Measurements from ENCODE around the gene GLT8D2.
"Not testable (repeated sequence)": the region's sequence is repeated elsewhere in the genome, so short reads cannot be mapped to it uniquely, and the experiment has no call there.

GLT8D2 gene

GRCh38 chr12:104050436-104050835, 449 bp upstream of the GLT8D2 start:
- no peak for DNase-seq (ENCODE audit: low spot score)

DNA sequence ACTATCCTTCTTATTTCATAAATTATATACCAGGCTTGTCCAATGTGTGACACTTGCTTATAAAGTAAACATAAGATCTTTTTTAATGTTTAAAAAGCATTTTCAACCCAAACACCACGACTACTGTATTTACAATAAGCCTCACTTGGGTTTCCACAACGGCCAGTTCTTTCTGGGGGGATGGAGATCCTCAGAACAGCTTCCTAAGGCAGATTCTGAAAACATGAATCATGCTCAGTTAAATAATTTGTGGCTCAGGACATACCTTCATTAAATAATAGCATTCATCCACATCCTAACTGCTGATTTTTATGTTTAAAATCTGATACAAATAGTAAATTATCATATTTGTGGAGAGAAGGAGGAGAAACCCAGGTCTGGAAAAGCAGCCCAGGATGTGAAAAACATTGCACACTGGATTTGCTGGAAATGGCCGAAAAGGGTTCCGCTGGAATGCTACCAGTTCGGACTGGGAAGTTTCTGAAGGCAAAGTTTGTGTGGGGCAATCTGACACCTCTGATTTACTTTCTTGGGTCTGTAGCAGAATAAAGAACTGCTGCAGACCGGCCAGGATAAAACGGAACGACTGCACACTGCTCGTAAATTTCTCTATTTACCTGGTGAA, 597 bp downstream of the GLT8D2 start:
- DNase-seq (ENCODE audit: low spot score), result no peak

- no peak for DNase-seq (ENCODE audit: low spot score)
Observed at GRCh38 chr12:104048811-104049210, 1.2 kb downstream of the GLT8D2 start.

GRCh38 chr12:104048162-104048561, 1.8 kb downstream of the GLT8D2 start:
- no peak for DNase-seq (ENCODE audit: low spot score)

DNA sequence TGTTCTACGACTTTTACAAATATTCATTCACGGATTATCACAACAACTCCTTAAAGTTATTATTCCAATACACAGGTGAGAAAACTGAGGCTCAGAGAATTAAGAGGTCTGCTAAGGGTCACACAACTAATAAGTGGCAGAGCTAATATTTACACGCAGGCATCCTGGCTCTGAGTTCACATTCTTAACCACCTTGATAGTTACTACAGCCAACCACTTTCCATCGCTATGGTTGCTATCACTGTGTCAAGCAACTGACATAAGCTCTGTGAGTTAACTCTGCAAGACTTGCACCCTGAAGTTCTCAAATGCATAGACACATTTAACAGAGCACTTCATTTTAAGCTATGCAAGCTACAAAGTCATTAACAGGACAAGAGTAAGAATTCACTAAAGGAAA, 3.7 kb downstream of the GLT8D2 start:
- no peak for DNase-seq (ENCODE audit: low spot score)

GRCh38 chr12:104044158-104044557, 5.8 kb downstream of the GLT8D2 start:
- no peak for DNase-seq (ENCODE audit: low spot score)

- no peak for DNase-seq (ENCODE audit: low spot score)
Observed at GRCh38 chr12:104042580-104042979, 7.4 kb downstream of the GLT8D2 start.

GRCh38 chr12:104039769-104040168, 10.2 kb downstream of the GLT8D2 start:
- not testable (repeated sequence) for DNase-seq (ENCODE audit: low spot score)

DNA sequence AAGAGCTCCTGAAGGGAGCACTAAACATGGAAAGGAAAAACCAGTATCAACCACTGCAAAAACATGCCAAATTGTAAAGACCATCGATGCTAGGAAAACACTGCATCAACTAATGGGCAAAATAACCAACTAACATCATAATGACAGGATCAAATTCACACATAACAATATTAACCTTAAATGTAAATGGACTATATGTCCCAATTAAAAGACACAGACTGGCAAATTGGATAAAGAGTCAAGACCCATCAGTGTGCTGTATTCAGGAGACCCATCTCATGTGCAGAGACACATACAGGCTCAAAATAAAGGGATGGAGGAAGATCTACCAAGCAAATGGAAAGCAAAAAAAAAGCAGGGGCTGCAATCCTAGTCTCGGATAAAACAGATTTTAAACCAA, 13.8 kb downstream of the GLT8D2 start:
- DNase-seq (ENCODE audit: low spot score), result not testable (repeated sequence)

DNA sequence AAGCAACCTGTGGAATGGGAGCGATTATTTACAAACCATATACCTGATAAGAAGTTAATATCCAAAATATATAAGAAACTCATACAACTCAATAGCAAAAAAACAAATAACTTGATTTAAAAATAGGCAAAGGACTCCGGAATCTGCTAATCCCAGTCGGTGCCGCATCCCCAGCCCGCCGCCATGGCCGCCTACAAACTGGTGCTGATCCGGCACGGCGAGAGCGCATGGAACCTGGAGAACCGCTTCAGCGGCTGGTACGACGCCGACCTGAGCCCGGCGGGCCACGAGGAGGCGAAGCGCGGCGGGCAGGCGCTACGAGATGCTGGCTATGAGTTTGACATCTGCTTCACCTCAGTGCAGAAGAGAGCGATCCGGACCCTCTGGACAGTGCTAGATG, 19.4 kb downstream of the GLT8D2 start:
- not testable (repeated sequence) for DNase-seq (ENCODE audit: low spot score)

- no peak for DNase-seq (ENCODE audit: low spot score)
Observed at GRCh38 chr12:104026841-104027599, 23.0 kb downstream of the GLT8D2 start.

DNA sequence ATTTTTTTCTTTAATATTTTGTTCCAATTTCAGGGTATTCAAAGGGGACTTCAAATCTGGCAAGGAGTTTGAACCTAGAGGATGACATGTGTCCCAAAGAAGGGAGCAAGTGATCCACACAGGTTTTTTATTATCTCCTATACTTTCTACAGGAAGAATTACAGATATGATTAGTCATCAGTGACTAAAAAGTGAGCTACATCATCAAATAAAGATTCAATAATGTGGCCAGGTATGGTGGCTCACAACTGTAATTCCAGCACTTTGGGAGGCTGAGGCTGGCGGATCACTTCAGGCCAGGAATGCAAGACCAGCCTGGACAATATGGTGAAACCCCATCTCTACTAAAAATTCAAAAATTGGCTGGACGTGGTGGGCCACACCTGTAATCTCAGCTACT, 24.2 kb downstream of the GLT8D2 start:
- DNase-seq (ENCODE audit: low spot score), result no peak

- DNase-seq (ENCODE audit: low spot score), result no peak
Observed at GRCh38 chr12:104024348-104024747, 25.6 kb downstream of the GLT8D2 start.

- no peak for DNase-seq (ENCODE audit: low spot score)
Observed at GRCh38 chr12:104023710-104024109, 26.3 kb downstream of the GLT8D2 start.

DNA sequence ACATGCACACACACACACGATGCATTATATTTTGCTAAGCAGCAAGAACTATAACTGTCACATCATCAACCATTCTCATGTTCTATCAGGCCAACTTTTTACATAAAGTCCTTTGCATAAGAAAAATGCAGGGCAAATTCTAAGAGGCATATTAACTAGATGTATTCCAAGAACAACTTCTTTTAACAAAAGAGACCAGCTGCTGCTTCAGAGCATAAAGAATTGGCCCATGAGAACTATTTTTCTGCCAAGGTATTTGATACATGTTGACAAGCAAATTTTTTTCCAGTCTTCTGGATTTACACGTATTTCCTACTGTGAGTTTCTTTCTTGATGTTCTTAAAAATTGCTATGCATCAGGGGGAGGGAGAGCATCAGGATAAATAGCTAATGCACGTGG, 27.2 kb downstream of the GLT8D2 start:
- no peak for DNase-seq (ENCODE audit: low spot score)

DNA sequence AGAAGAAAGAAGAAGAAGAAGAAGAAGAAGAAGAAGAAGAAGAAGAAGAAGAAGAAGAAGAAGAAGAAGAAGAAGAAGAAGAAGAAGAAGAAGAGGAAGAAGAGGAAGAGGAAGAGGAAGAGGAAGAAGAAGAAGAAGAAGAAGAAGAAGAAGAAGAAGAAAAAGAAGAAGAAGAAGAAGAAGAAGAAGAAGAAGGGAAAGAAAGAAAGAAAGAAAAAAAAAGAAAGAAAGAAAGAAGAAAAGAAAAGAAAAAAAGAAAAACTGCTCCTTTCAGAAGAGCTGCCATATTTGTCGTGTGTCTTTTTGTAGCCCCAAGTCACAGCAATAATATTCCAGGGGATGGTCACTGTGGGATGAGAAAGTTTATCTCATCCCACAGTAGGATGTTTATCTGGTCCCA, 28.1 kb downstream of the GLT8D2 start:
- DNase-seq (ENCODE audit: low spot score), result not testable (repeated sequence)

GRCh38 chr12:104012331-104012730, 37.7 kb downstream of the GLT8D2 start:
- DNase-seq (ENCODE audit: low spot score), result no peak

DNA sequence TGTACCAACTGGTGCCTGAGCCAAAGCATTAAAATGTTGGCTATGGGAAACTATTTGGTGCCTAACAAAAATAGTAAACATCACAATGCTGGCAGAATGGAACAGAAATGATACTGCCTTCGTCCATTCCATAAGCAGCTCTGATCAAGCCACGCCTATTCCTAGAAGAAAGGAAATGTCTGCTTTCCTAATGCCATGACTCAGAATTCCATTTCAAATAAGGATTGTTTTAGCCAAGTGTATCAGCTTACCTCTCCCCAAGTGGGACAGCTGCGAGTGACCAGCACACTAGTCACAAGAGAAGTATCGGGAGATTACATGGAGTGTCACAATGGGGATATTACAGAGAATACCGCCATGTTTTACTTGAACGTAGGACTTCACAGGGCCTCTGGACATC, 38.7 kb downstream of the GLT8D2 start:
- DNase-seq (ENCODE audit: low spot score), result no peak

DNA sequence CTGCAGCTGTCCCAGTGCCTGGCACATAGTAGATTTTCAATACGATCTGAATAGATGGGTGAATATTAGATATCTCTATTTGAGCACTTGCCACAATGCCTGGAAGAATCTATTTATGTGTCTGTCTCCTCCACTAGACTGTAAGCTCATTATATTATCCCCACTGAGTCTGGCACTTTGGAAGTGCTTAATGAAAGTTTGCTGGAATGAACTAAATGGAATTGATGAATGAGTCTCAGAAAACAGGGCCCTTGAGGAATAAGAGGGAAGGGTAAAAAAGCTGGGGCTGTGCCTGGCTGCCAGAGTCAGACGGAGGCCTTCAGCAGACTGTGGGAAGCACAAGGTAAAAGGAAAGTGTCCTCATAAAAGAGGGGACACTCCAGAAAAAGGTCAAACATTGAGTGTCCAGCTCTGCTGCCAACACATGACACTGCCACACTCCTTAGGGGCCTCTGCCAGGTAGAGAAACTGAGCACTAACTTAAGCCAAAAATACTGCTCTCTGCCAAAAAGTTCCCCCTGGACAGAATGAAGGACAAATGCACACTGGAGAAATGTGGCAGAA, 39.3 kb downstream of the GLT8D2 start:
- peak; percentile 29 for DNase-seq (ENCODE audit: low spot score)

DNA sequence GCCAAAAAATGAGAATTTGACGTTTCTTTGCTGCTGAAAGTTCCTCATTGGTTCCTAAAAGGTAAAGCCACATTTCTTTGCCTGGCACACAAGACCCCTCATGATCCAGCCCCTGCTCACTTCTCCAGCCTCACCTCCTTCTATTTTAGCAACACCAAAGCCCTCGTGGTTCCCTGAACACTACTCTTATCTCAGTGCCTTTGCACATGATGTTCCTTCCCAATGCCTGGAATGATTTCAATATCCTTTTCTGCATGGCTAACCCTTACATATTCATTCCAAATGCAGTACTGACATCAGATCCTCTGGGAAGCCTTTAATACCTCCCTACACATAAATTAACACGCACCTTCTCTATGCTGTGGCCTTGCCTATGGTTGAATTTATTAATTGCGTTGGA, 39.9 kb downstream of the GLT8D2 start:
- no peak for DNase-seq (ENCODE audit: low spot score)

DNA sequence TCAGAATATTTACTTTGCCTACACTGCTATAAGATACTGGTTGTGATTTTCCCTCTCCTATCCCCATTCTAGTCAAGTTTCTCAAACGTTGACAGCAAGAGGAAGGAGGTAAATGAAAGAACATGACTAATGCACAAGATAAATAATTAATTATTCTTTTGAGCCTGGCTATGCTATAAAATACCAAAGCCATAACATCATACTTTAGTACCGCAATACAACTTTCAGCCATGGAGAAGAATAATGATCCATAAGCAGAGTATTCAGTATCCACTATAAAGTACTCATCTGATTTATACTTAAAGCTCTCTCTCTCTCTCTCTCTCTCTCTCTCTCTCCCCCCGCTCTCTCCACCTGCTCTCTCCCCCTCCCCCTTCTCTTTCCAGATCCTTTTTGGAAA, 43.1 kb downstream of the GLT8D2 start:
- DNase-seq (ENCODE audit: low spot score), result no peak

DNA sequence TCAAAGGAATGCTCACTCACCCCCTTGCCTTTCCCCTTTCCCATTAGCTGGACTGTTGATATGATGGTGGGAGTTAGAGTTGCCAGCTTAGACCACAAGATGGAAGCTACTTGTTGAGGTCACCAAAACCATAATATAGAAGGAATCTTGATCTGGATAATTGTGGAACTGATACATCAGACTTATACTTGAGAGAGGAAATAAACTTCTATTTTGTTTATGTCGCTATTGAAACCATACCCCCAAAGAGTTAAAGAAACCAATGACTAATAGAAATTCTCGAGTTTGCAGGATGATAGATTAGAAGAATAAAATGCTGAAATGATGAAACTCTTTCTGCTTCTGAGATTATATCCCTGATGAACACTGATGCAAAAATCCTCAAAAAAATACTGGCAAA, 46.4 kb downstream of the GLT8D2 start:
- DNase-seq (ENCODE audit: low spot score), result no peak

DNA sequence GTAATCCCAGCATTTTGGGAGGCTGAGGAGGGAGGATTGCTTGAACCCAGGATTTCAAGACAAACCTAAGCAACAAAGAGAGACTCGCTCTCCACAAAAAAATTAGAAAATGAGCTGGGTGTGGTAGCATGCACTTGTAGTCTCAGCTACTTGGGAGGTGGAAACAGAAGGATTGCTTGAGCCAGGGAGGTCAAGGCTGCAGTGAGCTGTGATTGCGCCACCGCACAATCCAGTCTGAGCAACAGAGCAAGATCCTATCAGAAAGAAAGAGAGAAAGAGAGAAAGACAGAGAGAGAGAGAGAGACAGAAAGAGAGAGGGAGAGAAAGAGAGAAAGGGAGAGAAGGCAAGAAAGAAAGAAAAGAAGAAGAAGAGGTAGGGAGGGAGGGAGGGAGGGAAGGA, 47.3 kb downstream of the GLT8D2 start:
- DNase-seq (ENCODE audit: low spot score), result no peak

Measured in globus pallidus (tissue), 1 donor.